ENCODE measurements around the gene S1PR4. TPM values are rescaled to one million over a fixed set of nuclear protein-coding genes. Genes with fewer than 3 reads are reported as not detected.
A peak's percentile ranks its signal among the peaks of the same experiment; 100 is the strongest.
"Not testable (repeated sequence)": the region's sequence is repeated elsewhere in the genome, so short reads cannot be mapped to it uniquely, and the experiment has no call there.

The S1PR4 gene
- total and polyA plus RNA-seq, 7 experiments from 2014 or later, result 61.0 to 589 (median 213) TPM

- peaks cover 20 to 29% of the 10 kb centered on the region in 2 donors for H3K4me1 ChIP-seq (ENCODE audit: control insufficient read depth in 2 of 2, insufficient read depth in 2 of 2, low read length in 2 of 2)
- H3K36me3 ChIP-seq (ENCODE audit: control insufficient read depth in 2 of 3, insufficient read depth in 3 of 3, low read length in 3 of 3), result peaks cover 0 to 34% (median 0%) of the 10 kb centered on the region in 3 experiments
- peaks cover 28 to 37% (median 32%) of the 10 kb centered on the region in 7 donors for H3K4me1 Mint-ChIP-seq
- H3K9me3 ChIP-seq (ENCODE audit: control insufficient read depth in 2 of 3, low read length in 3 of 3), result no peaks in the 10 kb centered on the region
- peak overlapping the region in 1 of 9 donors; percentile 12 for H3K27ac Mint-ChIP-seq
- no peaks in the 10 kb centered on the region for H3K27me3 Mint-ChIP-seq
- CTCF ChIA-PET, result no interaction called here
- ATAC-seq, result no peak
- H3K4me3 Mint-ChIP-seq, result peak overlapping the region in 1 of 10 donors; percentile 31
- H3K27me3 ChIP-seq (ENCODE audit: control insufficient read depth in 2 of 2, insufficient read depth in 2 of 2, low read length in 2 of 2), result no peaks in the 10 kb centered on the region
- POLR2A ChIA-PET, result no interaction called here
- no peak overlapping the region for H3K27ac ChIP-seq (ENCODE audit: low read depth, low read length)
- DNase-seq, result no peak
- no peak overlapping the region for H3K4me3 ChIP-seq (ENCODE audit: low read length)
- intact Hi-C loops (cut with micrococcal nuclease), result no loop called here
- H3K9me3 Mint-ChIP-seq, result peaks cover 0 to 5% (median 0%) of the 10 kb centered on the region in 11 donors
- H3K36me3 Mint-ChIP-seq, result peaks cover 0 to 15% (median 6%) of the 10 kb centered on the region in 5 donors
These were observed 12.6 kb downstream of the S1PR4 start for GRCh38 chr19:3190921-3191805.

- H3K36me3 Mint-ChIP-seq, result peaks cover 0 to 15% (median 6%) of the 10 kb centered on the region in 5 donors
- H3K9me3 ChIP-seq (ENCODE audit: control insufficient read depth in 2 of 3, low read length in 3 of 3); H3K27me3 Mint-ChIP-seq; intact Hi-C loops (cut with micrococcal nuclease); H3K4me3 ChIP-seq (ENCODE audit: low read length); H3K4me3 Mint-ChIP-seq; H3K27me3 ChIP-seq (ENCODE audit: control insufficient read depth in 2 of 2, insufficient read depth in 2 of 2, low read length in 2 of 2); H3K27ac ChIP-seq (ENCODE audit: low read depth, low read length); POLR2A ChIA-PET; H3K9me3 Mint-ChIP-seq; ATAC-seq; CTCF ChIA-PET: not testable (repeated sequence)
- Histone ChIP-seq H3K4me1 (ENCODE audit: control insufficient read depth in 2 of 2, insufficient read depth in 2 of 2, low read length in 2 of 2) (peaks cover 17 to 26% of the 10 kb centered on the region in 2 donors), H3K36me3 (ENCODE audit: control insufficient read depth in 2 of 3, insufficient read depth in 3 of 3, low read length in 3 of 3) (peaks cover 0 to 40% (median 0%) of the 10 kb centered on the region in 3 experiments)
- peaks cover 25 to 33% (median 28%) of the 10 kb centered on the region in 7 donors for H3K4me1 Mint-ChIP-seq
- peak in 1 of 9 donors; percentile 2 for DNase-seq
- peak overlapping the region in 2 of 9 donors; percentile 12 to 14 for H3K27ac Mint-ChIP-seq
These were observed 13.2 kb downstream of the S1PR4 start for GRCh38 chr19:3191806-3192104.

DNA sequence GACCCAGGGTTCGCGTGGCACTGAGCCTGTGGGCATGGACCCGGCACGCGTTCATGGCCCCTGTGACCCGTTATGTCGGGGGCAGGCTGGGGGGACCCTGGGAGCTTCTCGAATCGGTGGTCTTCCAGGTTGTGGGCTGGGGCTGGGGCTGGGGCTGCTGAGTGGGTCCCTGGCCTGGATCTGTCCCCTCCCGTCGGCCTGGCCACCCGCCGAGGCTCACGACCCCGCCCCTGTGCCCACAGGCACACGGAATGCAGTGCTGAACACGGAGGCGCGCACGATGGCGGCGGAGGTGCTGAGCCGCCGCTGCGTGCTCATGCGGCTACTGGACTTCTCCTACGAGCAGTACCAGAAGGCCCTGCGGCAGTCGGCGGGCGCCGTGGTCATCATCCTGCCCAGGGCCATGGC is 13.7 kb downstream of the S1PR4 start:
- Mint-ChIP-seq H3K27me3 (no peaks in the 10 kb centered on the region), H3K36me3 (peaks cover 0 to 15% (median 4%) of the 10 kb centered on the region in 5 donors), H3K4me1 (peaks cover 20 to 28% (median 24%) of the 10 kb centered on the region in 7 donors), H3K9me3 (peaks cover 0 to 2% (median 0%) of the 10 kb centered on the region in 11 donors), H3K27ac (no peak overlapping the region), H3K4me3 (no peak overlapping the region)
- no peak overlapping the region for H3K27ac ChIP-seq (ENCODE audit: low read depth, low read length)
- H3K4me3 ChIP-seq (ENCODE audit: low read length), result no peak overlapping the region
- peaks cover 12 to 22% of the 10 kb centered on the region in 2 donors for H3K4me1 ChIP-seq (ENCODE audit: control insufficient read depth in 2 of 2, insufficient read depth in 2 of 2, low read length in 2 of 2)
- H3K9me3 ChIP-seq (ENCODE audit: control insufficient read depth in 2 of 3, low read length in 3 of 3), result no peaks in the 10 kb centered on the region
- DNase-seq (peak in 1 of 9 donors; percentile 3), ATAC-seq (no peak)
- no peaks in the 10 kb centered on the region for H3K27me3 ChIP-seq (ENCODE audit: control insufficient read depth in 2 of 2, insufficient read depth in 2 of 2, low read length in 2 of 2)
- peaks cover 0 to 44% (median 0%) of the 10 kb centered on the region in 3 experiments for H3K36me3 ChIP-seq (ENCODE audit: control insufficient read depth in 2 of 3, insufficient read depth in 3 of 3, low read length in 3 of 3)
- intact Hi-C loops (cut with micrococcal nuclease), result no loop called here
- ChIA-PET POLR2A (no interaction called here), CTCF (no interaction called here)

DNA sequence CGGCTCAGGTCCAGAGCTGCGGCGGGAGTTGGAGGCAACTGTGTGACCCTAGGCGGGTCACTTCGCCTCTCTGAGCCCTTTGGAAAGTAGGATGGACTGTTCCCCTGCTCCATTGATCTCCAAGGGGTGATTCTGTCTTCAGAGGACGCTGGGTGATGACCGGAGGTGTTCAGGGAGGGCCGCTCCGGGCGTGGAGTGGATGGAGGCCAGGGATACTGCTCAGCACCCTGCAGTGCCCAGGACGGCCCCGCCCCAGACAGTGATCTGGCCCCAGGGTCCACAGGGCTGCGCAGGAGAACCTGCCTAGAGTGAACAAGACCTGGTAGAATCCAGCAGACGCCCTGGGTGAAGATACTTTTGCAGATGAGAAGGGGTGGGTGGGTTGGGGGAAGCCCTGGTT is 14.1 kb downstream of the S1PR4 start:
- DNase-seq, result peak in 1 of 9 donors; percentile 6
- H3K4me3 ChIP-seq (ENCODE audit: low read length), result no peak overlapping the region
- CTCF ChIA-PET, result no interaction called here

GRCh38 chr19:3193256-3194105 is 14.9 kb downstream of the S1PR4 start:
- peaks cover 10 to 15% (median 15%) of the 10 kb centered on the region in 7 donors for H3K4me1 Mint-ChIP-seq
- H3K9me3 ChIP-seq (ENCODE audit: control insufficient read depth in 2 of 3, low read length in 3 of 3), result no peaks in the 10 kb centered on the region
- no peak overlapping the region for H3K27ac Mint-ChIP-seq
- no peaks in the 10 kb centered on the region for H3K27me3 ChIP-seq (ENCODE audit: control insufficient read depth in 2 of 2, insufficient read depth in 2 of 2, low read length in 2 of 2)
- no peak overlapping the region for H3K27ac ChIP-seq (ENCODE audit: low read depth, low read length)
- DNase-seq (peak in 1 of 9 donors; percentile 7), ATAC-seq (peak; percentile 20)
- POLR2A ChIA-PET, result no interaction called here
- H3K9me3 Mint-ChIP-seq, result peaks cover 0 to 2% (median 0%) of the 10 kb centered on the region in 11 donors
- H3K4me3 Mint-ChIP-seq, result no peak overlapping the region
- H3K4me3 ChIP-seq (ENCODE audit: low read length), result no peak overlapping the region
- H3K36me3 Mint-ChIP-seq, result peaks cover 0 to 15% (median 4%) of the 10 kb centered on the region in 5 donors
- H3K4me1 ChIP-seq (ENCODE audit: control insufficient read depth in 2 of 2, insufficient read depth in 2 of 2, low read length in 2 of 2), result peaks cover 4 to 9% of the 10 kb centered on the region in 2 donors
- CTCF ChIA-PET, result no interaction called here
- H3K27me3 Mint-ChIP-seq, result no peaks in the 10 kb centered on the region
- peaks cover 0 to 46% (median 0%) of the 10 kb centered on the region in 3 experiments for H3K36me3 ChIP-seq (ENCODE audit: control insufficient read depth in 2 of 3, insufficient read depth in 3 of 3, low read length in 3 of 3)
- intact Hi-C loops (cut with micrococcal nuclease), result no loop called here

More for the DNA sequence above, 14.1 kb downstream of the S1PR4 start:
- Mint-ChIP-seq H3K4me3 (no peak overlapping the region), H3K36me3 (peaks cover 0 to 15% (median 4%) of the 10 kb centered on the region in 5 donors), H3K27me3 (no peaks in the 10 kb centered on the region), H3K27ac (no peak overlapping the region), H3K4me1 (peaks cover 16 to 23% (median 22%) of the 10 kb centered on the region in 7 donors), H3K9me3 (peaks cover 0 to 2% (median 0%) of the 10 kb centered on the region in 11 donors)
- intact Hi-C loops (cut with micrococcal nuclease), result no loop called here
- POLR2A ChIA-PET, result no interaction called here
- H3K9me3 ChIP-seq (ENCODE audit: control insufficient read depth in 2 of 3, low read length in 3 of 3), result no peaks in the 10 kb centered on the region
- H3K27ac ChIP-seq (ENCODE audit: low read depth, low read length), result no peak overlapping the region
- no peak for ATAC-seq
- H3K4me1 ChIP-seq (ENCODE audit: control insufficient read depth in 2 of 2, insufficient read depth in 2 of 2, low read length in 2 of 2), result peaks cover 7 to 17% of the 10 kb centered on the region in 2 donors
- peaks cover 0 to 45% (median 0%) of the 10 kb centered on the region in 3 experiments for H3K36me3 ChIP-seq (ENCODE audit: control insufficient read depth in 2 of 3, insufficient read depth in 3 of 3, low read length in 3 of 3)
- H3K27me3 ChIP-seq (ENCODE audit: control insufficient read depth in 2 of 2, insufficient read depth in 2 of 2, low read length in 2 of 2), result no peaks in the 10 kb centered on the region

- Mint-ChIP-seq H3K9me3 (peaks cover 0 to 2% (median 0%) of the 10 kb centered on the region in 11 donors), H3K27ac (no peak overlapping the region), H3K27me3 (no peaks in the 10 kb centered on the region), H3K4me1 (peaks cover under 1 to 6% (median 6%) of the 10 kb centered on the region in 7 donors), H3K4me3 (no peak overlapping the region), H3K36me3 (peaks cover 0 to 15% (median 4%) of the 10 kb centered on the region in 5 donors)
- Histone ChIP-seq H3K4me1 (ENCODE audit: control insufficient read depth in 2 of 2, insufficient read depth in 2 of 2, low read length in 2 of 2) (no peaks in the 10 kb centered on the region), H3K9me3 (ENCODE audit: control insufficient read depth in 2 of 3, low read length in 3 of 3) (no peaks in the 10 kb centered on the region), H3K4me3 (ENCODE audit: low read length) (no peak overlapping the region), H3K27ac (ENCODE audit: low read depth, low read length) (no peak overlapping the region), H3K36me3 (ENCODE audit: control insufficient read depth in 2 of 3, insufficient read depth in 3 of 3, low read length in 3 of 3) (peaks cover 0 to 51% (median 0%) of the 10 kb centered on the region in 3 experiments), H3K27me3 (ENCODE audit: control insufficient read depth in 2 of 2, insufficient read depth in 2 of 2, low read length in 2 of 2) (no peaks in the 10 kb centered on the region)
- POLR2A ChIA-PET, result interaction anchor here (0.7 to 0.9 kb wide), 2 partner anchors 9 to 137 kb away, joined by 3 read pairs; no protein-coding TSS in a partner anchor
- intact Hi-C loops (cut with micrococcal nuclease), result no loop called here
- ATAC-seq (no peak), DNase-seq (no peak)
- CTCF ChIA-PET, result no interaction called here
These were observed 15.8 kb downstream of the S1PR4 start for GRCh38 chr19:3194106-3195087.

All from naive thymus-derived CD4-positive, alpha-beta T cell (primary cell).